ENCODE results near the gene PTTG1IP.

Gene PTTG1IP

DNA sequence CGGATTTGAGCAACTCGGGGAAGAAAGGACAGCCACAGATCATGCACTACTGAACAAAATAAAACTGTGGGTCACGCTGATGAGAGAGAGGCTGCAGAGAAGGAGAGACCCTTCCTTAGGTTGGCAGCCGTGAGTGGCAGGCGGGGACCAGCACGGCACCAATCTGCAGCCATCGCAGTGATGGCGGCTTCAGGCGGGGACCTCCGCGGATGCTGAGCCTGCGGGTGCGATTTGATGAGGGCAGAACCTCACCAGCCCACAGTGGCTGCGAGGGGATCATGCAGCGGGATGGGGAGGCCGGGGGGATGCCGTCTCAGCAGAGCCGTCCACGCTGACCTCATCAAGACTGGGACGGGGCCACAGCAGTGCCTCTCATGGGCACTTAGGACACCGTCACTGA is 35.4 kb upstream of the PTTG1IP start:
- no peak for DNase-seq (ENCODE audit: low spot score)

DNA sequence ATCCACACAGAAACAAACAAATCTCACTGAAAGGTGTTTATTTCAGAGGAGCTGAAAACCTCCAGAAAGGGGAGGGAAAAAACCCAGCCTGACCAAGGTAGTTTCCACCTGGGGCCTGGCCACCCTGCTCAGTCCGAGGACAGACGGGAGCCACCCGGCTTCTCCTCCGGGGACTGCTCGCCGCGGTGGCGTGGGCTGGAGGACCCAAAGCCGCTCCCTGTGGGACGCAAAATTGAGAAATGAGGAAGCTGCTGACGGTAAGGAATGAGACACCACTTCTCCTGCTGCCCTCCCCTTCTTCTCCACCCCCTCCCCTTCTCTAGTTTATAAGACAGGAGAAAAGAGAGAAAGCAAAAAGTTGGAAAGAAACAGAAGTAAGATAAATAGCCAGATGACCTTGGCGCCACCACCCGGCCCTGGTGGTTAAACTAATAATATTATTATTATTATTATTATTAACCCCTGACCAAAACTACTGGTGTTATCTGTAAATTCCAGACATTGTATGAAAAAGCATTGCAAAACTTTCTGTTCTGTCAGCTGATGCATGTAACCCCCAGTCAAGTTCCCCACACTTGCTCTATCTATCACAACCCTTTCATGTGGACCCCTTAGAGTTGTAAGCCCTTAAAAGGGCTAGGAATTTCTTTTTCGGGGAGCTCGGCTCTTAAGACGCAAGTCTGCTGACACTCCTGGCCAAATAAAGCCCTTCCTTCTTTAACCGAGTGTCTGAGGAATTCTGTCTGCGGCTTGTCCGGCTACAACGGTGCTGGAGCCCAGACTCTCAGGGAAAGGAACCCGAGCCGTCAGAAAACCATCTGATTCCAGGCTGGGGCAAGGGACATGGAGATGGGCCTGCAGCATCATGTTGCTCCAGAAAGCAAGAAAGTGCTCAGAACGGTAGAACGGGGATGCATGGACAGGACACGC is 34.7 kb upstream of the PTTG1IP start:
- no peak for DNase-seq (ENCODE audit: low spot score)

DNA sequence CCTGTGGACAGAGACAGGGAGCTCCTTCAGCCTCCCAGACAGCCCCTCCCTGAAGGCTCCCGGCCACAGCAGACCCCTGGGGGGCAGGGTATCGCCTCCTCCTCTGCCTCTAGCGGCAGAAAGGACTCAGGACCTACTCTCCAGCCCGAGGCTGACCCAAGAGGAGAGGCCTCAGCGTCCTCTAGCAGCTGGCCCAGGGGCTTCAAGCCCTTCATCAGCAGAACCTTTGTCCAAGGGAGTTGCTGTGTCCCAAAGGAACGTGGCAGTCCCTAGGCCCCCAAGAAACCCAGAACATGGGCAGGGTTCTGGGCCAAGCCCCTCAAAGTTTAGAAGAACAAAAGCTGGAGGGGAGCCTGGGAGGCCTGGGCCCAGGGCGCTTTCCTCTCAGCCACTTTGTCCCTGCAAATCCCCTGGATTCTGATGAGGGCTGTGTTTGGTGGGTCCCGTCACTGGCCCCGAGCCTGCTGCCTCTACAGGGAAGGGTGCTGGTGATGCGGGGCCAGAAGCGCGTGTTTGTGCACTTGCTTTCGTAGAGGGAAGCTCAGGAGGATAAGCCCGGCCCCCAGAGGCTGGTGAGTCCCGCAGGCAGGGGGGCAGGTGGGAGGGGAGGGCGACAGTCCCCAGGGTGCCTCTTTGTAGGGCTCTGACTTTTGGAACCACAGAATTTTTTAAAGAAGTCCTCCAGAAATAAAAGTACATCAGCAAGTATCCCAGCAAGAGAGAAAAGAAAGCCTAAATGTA is 33.9 kb upstream of the PTTG1IP start:
- DNase-seq (ENCODE audit: low spot score) = no peak

DNA sequence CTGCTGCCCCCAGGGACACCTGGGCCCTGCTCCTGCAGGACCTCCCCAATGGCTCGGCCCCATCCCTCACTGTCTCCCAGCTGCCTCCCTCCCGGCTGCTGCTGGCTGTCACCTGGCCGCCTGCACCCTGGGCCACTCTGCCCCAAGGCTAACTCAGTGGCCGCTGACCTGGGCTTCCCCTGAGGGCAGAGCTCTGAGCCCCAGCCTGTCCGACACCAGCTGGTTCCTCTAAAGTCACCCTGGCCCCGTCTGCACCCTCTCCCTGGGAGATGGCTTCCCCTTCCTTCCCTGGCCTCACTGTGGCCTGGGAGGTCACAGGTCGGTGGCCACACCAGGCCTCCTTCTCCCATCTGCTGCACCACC is 32.2 kb upstream of the PTTG1IP start:
- DNase-seq (ENCODE audit: low spot score) = no peak

DNA sequence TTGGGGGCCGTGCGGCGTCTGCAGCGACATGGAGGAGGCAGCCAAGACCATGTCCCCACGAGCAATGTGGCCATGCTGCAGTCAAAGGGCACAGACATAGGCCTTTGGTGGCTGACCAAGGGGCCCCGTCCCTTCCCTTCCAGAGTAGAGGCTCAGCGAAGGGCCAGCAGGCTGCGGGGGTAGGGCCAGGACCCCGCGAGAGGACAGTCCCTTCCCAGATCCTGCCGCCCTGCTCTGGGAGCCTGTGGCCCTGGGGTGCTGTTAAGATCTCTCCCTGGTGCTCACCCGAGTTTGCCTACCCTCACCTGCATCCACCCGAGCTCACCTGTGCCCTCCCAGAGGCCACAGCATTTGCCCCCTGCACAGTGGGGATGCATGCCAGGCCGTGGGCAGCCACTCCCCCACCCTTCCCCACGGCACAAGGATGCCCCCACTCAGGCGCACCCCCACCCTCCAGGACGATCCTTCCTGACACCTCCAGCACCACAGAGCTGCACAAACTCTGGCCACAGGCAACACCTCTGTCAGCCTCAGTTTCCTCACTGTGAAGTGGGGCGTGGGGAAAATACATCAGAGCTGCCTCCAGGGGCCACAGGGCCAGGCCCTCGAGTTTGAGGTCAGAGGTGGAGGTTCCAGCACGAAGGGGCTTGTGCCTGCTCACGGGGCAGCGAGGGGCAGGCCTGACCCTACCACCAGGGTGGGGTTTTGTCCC is 31.7 kb upstream of the PTTG1IP start:
- DNase-seq (ENCODE audit: low spot score) = no peak

DNA sequence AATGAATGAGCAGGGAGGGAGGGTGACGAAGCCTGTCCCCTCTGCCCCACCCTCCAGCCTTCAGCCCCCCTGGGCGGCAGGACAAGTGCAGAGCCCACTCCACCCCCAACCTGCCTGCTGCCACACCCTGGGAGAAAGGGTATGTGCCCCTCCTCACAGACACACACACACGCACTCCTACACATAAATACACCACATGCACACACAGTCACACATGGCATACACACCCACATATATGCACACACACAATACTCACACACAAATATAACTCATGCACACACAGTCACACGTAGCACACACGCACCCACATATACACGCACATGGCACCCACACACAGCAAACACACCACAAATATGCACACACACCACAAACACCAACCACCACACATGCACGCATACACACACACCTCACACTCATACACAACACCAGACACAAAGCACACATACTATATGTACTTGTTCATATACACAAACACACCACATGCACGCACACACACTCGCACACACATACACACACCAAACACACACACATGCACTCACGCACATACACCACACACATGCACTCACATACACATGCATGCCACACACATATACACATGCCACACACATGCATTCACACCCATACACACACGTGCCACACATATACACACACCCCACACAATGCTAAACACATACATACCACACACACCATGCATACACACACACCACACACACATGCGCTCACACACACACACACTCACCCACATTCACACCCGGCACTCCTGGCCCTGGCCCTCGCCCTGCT is 30.8 kb upstream of the PTTG1IP start:
- DNase-seq (ENCODE audit: low spot score) = no peak

DNA sequence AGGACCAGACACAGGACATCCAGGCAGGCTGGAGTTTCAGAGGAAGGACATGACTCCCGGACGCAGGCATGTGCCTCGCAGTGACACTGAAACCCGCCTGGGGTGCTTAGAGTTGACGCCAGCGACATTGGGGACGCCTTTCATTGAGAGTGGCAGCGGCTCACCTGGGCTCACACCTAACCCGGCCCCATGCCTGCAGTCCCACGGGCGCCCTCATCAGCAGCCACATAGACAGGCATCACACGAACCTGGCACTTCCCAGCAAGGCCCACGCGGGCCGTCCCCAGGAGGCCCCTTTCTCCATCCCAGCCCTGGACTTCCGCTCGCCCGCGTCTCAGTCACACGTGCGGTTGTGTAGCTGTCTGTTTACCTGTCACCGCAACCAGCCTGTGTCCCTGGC is 30.2 kb upstream of the PTTG1IP start:
- DNase-seq (ENCODE audit: low spot score) = no peak

DNA sequence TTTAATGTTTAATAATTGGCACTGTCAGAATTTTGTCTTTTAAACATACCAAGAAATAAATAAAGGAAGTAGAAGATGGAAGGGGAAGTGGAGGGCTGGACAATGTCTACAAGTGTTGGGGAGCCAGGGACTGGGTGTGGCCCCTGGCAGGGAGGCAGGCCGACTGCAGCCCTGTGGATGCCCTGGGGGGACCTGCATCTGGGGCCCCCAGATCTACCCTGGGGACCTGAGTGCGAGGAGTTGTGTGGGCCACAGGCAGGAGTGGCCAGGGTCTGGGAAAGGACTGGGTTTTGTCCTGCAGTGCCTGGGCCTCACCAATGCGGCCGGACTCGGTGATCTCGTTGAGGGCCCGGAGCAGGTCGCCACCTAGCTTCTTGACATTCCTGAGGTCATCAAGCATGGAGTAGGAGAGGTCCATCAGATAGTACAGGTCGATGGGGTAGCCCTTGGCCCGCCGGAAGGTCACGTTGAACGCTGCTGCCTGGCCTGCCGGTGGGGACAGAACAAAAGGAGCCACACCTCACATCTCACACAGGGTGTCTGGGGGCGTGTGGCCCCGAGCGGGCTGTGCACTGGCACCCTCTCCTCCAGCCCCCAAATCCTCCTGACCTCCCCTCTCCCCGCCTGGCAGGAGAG is 29.7 kb upstream of the PTTG1IP start:
- DNase-seq (ENCODE audit: low spot score) = no peak

DNA sequence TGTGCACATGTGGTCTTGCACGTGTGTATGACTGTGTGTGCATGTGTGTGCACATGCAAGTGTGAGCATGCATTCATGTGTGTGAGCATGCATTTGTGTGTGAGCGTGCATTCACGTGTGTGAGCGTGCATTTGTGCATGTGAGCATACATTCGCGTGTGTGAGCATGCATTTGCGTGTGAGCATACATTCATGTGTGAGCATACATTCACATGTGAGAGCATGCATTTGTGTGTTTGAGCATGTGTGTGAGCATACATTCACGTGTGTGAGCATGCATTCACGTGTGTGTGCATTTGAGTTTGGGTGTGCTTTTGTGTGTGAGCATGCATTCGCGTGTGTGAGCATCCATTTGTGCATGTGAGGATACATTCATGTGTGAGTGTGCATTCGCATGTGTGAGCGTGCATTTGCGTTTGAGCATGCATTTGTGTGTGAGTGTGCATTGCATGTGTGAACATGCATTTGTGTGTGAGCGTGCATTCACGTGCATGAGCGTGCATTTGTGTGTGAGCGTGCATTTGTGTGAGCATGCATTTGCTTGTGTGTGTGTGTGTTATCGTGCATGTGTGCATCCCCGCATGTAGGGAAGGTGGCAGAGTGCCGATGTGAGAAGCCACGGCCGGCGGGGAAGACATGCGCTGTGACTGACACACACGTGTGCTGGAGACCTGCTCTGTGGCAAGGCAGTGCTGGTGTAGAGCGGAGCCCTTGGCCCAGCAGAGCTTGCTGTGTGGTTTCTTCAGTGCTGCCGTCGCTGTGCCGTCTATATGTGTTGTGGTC is 29.0 kb upstream of the PTTG1IP start:
- DNase-seq (ENCODE audit: low spot score) = no peak

DNA sequence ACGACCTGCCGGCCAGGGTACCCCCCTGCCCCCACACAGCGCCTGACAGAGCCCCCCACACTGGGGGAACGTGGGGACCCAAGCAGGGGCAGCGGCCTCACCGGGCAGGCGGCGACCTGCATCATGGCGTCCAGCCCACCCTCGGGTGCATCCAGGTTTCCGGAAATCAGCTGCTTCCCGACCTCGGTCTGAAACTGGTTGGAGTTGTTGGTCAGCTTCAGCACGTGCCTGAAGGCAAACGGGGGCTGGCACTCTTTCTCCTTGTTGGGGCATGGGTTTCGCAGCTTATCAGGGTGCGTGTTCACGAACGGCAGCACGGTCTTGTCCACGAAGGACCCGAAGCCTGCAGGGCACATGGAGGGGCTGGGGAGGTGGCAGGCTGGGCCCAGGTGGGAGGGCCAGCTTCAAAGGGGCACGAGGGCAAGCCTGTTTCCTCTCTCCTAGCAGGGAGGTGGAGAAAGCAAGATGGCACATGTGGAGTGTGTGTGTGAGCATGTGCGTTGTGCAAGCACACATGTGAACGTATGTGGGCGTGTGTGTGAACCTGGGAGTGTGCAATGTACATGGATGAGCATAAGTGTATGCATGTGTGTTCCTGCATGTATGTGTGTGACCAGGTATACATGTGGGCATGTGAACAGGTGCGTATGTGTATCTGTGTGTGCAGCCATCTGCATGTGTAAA is 28.0 kb upstream of the PTTG1IP start:
- DNase-seq (ENCODE audit: low spot score) = no peak

DNA sequence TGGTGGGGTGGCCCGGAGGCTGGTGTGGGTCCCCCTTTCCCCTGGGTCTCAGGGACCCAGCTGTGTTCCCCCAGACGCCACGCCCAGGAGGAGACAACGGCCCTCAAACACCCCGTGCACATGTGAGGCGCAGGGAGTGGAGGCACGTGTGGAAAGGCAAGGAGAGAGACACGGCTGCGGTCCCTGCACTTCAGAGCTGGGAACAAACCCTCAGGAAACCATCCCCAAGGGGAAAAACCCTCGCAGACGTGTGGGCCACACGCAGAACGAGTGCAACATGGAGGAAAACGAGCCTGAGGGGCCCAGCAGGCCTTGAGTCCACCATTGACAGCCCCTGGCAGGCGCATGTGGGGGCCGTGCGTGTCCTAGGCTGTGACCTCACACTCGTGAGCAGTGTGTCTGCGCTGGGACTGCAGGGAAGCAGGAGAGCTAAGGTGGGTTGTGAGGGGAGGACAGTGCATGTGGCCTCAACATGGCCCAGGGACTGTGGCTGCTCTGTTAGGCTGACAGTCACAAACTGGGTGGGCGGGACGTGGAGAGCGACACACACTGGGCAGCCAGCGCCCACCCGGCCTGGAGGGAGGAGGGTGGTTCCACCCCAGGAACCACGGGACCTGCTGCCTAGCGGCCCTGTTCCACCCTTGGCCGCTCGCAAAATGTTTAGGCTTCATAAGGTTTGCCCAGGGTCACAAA is 27.2 kb upstream of the PTTG1IP start:
- no peak for DNase-seq (ENCODE audit: low spot score)

DNA sequence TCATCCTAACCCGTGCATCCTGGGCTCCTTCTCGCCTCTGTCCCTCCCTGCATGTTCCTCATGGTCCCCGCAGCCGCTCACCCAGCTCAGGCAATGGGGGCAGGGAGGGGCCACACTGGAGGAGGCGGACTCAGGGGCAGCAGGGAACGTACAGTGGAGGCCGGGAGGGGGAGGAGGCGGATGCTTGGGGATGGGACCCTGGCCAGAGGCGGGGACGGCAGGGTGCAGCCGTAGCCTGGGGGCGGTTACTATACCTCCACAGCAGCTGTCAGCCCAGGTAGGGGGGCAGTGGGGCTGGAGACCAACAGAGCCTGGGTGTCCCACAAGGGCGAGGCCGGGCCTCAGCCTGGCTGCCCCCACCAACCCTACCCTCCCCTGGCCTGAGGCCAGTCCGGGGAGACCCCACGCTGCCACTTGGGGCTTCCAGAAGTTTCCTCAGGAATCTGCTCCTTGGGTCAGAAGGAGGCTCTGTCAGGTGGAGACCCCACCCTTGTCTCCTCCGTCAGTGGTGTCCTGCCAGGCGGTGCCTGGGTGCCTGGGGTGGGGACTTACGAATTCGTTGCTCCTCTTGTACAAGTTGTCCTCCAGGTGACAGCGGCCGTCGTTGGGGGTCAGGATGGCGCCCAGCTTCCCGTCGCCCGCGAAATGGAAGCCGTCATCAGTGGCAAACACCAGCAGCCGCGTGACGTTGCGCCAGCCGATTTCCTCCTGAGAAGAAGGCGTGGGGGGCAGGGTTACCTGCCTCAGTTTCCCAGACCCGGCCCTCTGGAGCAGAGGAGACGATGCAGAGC is 26.5 kb upstream of the PTTG1IP start:
- no peak for DNase-seq (ENCODE audit: low spot score)

DNA sequence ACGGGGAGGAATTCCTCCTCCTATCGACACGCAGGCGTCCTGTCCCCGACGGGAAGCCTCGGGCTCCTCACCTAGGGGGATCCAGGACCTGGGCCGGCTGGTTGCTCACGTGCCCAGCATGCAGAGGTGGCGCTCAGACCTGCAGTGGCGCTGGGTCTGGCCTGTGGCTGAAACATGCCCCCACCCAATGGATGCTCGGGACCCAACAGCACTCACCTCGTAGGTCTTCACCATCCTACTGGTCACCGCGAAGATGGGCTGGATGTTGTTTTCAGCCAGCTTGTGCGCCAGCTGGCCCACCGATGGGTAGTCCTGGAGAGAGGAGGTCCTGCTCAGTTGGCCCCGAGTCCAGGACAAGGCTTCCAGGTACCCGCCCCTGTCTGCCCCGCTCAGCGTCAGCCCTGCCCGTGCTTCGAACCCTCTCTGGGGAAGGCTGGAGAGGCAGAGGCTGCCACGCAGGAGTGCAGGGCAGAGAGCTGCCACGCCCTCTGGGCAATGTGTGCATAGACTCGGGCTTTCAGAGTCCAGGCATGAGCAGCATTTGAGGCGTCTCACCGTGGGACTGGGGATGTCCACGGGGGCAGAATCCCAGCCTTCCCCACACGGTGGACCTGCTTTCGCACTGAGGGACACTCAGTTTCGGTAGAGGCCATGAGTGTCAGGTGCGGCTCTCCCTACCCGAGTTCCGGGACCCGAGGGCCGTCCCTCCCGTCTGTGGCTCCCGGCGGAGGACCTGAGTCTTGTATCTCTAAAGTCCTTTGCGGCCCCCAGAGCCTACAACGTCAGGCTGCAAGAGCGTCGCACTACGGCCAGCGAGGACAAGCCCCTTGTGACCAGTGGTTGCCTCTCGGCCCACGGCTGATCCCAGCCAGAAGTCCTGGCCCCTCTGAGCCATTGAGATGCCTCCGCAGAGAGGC is 25.6 kb upstream of the PTTG1IP start:
- DNase-seq (ENCODE audit: low spot score) = no peak

DNA sequence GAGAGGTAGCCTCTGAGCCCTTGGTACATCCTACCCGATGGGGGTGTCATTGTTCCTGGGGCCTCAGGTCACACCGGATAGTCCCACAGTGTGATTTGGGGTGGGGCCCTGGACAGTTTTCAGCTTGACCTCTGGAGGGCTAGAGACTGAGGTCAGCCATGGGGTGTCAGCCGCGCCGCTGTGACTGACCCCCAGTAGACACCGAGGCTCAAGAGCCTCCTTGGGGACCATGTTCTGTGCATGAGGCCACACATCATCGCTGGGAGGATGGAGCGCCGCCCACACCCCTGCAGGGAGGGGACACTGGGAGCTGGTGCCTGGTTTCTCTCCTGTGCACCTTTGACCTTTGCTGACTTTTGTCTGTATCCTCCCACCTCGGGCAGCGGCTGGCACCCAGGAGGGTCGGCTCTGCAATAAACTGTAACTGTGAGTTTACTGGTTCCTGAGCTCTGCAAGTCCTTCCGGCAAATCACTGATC is 24.6 kb upstream of the PTTG1IP start:
- DNase-seq (ENCODE audit: low spot score) = no peak

DNA sequence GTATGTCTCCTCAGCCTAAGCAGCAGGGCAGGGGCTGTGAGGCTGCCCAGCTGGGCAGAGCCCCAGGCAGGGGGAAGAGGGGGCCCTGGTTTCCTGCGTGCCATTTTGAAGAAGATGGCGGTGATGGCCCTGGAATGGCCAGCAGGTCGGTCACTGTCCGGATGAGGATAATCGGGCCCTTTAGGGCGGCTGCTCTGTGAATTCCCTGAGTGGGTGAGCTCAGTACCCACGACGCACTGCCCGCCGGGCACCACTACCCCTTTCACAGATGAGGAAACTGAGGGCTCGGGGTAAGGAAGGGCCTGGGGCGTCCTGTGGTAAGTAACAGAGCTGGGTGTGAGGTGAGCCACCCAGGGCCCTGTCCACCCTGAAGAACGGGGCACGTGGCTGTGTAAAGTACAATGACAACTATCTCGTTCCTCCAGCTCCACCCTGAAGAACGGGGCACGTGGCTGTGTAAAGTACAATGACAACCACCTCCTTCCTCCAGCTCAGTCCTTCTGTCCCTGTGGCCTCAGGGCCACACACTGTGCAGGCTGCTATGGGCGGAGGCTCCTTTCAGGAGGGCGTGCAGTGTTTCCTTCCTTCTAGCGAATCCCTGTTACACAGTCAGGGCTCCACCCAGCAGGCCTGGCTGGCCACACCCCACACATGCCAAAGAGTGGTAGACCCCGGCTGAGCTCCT is 24.0 kb upstream of the PTTG1IP start:
- DNase-seq (ENCODE audit: low spot score) = no peak

DNA sequence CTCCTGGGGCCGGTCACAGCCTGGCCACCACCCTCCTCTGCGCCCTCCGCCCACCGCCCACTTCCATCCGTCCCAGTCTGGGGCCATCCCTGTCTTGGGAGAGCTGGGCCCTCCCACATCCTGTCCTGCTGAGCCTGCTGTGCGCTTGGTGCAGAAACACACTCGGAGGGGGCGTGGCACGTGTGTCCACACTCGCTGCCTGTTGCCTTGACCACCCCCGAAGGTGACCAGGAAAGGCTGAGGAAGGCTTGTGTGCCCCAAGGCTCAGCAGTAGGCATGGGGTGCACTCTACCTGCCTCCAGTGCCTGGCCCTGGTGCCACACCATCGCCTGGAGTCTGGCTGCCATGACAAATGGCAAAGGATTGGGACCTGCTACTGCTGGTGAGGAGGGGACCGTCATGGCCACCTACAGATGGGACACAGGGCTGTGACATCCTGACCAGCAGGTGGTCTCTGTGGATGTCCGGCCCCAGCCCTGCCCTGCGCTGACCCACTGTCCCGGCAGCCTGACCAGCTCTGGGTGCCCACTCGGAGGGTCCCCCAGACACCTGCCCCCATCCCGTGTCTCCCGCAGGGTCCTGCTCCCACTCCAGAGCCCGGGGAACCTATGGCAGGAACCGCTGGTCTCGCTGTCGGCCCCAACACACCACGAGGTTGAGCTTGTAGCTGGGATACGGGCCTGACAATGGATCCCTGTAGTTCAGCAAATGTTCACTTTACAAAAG is 23.2 kb upstream of the PTTG1IP start:
- DNase-seq (ENCODE audit: low spot score) = no peak
